Measurements from ENCODE around the gene PPP1R9A.

DNA sequence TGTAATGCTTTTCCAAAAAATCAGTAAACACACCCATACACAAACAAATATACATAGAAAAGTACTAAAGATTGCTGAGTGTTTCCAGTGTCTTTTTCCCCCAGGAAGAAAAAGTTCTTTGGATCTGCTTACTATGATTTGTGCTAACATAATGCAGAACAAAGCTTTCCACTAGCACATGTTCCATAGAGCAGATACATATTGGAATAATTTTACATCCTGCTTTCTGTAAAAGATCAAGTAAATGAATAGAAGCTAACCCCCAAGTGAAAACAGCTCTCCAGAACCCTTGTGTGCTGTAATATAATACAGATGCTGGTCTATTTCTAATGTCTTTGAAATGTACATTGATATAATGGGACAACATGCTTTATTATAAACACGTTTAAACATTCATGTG, 291.5 kb downstream of the PPP1R9A start:
- TF ChIP-seq GATA2 (IDR thresholded peaks at IDR 0.05; ENCODE audit: low read depth, low read length), result no peak
- TF ChIP-seq GATA3 (IDR thresholded peaks at IDR 0.05; ENCODE audit: low read depth, low read length), result no peak; the same call in 1 of the 2 replicates

Data from SH-SY5Y (cell line).